Medulla oblongata (tissue), 1 donor: ENCODE data around the gene TBC1D2B.

Experiments used
- DNase-seq: peaks from one replicate; pipeline ENCODE4 v3.0.0-alpha.2; 2015; ENCODE audit errors: extremely low spot score

Gene TBC1D2B

GRCh38 chr15:78077053-78077870 is at the start of gene TBC1D2B:
Gene TBC1D2B, minus strand, starts transcription at chr15:78077711. Its CDS starts 59 bp downstream, at chr15:78077652.
- DNase-seq, result peak; percentile 66

GRCh38 chr15:78125267-78125666 is 47.8 kb upstream of the TBC1D2B start:
- DNase-seq, result no peak

GRCh38 chr15:78120523-78120922 is 43.0 kb upstream of the TBC1D2B start:
- no peak for DNase-seq

GRCh38 chr15:78112551-78112950 is 35.0 kb upstream of the TBC1D2B start:
- no peak for DNase-seq

GRCh38 chr15:78111788-78112187 is 34.3 kb upstream of the TBC1D2B start:
- no peak for DNase-seq

- no peak for DNase-seq
Observed at GRCh38 chr15:78110916-78111475, 33.5 kb upstream of the TBC1D2B start.

- DNase-seq, result no peak
Observed at GRCh38 chr15:78110096-78110495, 32.6 kb upstream of the TBC1D2B start.

GRCh38 chr15:78109156-78109555 is 31.6 kb upstream of the TBC1D2B start:
- no peak for DNase-seq

GRCh38 chr15:78108300-78109084 is 31.0 kb upstream of the TBC1D2B start:
- DNase-seq, result peak; percentile 91

GRCh38 chr15:78107471-78107870 is 30.0 kb upstream of the TBC1D2B start:
- no peak for DNase-seq

GRCh38 chr15:78105476-78106241 is 28.1 kb upstream of the TBC1D2B start:
- DNase-seq, result no peak

GRCh38 chr15:78104566-78105475 is 27.3 kb upstream of the TBC1D2B start:
- no peak for DNase-seq

- DNase-seq, result no peak
Observed at GRCh38 chr15:78104119-78104479, 26.6 kb upstream of the TBC1D2B start.

GRCh38 chr15:78103406-78104118 is 26.1 kb upstream of the TBC1D2B start:
- no peak for DNase-seq

- no peak for DNase-seq
Observed at GRCh38 chr15:78102741-78103140, 25.2 kb upstream of the TBC1D2B start.

GRCh38 chr15:78102211-78102610 is 24.7 kb upstream of the TBC1D2B start:
- DNase-seq, result no peak

GRCh38 chr15:78101423-78102105 is 24.1 kb upstream of the TBC1D2B start:
- no peak for DNase-seq

- DNase-seq, result no peak
Observed at GRCh38 chr15:78100886-78101285, 23.4 kb upstream of the TBC1D2B start.

GRCh38 chr15:78098131-78098755 is 20.7 kb upstream of the TBC1D2B start:
- no peak for DNase-seq
